ENCODE results near the gene PTPRM. TPM values are rescaled to one million over a fixed set of nuclear protein-coding genes. Genes with fewer than 3 reads are reported as not detected.

The PTPRM gene
- total and polyA plus RNA-seq, 2 donors (not counting 3 experiments of a cell fraction or from before 2014, with no cell fraction given) = 37.4 to 43.7 TPM

DNA sequence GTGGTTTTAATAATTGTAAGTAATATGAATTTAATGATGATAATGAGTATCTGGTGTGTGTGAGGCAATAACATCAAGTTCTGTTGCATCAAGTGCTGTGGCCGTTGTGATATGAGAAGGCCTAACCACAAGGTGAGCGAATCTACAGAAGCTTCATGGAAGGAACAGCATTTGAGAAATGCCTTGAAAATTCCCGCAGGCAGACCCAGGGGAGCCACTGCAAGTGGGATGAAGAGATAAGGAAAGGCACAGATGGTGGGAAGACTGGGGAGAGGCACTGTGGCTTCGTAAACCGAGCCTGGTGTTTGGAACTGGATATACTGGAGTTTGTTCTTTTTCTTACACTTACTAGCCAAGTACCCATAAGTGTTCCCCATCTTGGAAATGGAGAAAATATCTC lies 357.5 kb downstream of the PTPRM start:
- no peak overlapping the region for H3K9ac ChIP-seq (replicated peaks; ENCODE audit: extremely low read depth, insufficient read depth, low read length)
- POLR2A ChIA-PET = no interaction called here
- no peak overlapping the region for H3K4me2 ChIP-seq (ENCODE audit: insufficient read depth, low read length)
- H3K9me3 ChIP-seq (replicated peaks; ENCODE audit: control insufficient read depth, insufficient read depth, low read length) = no peaks in the 10 kb centered on the region
- H3K4me3 ChIP-seq (replicated peaks in 1 of 3; ENCODE audit: insufficient read depth in 1 of 3, low read depth in 1 of 3, low read length in 3 of 3) = no peak overlapping the region
- H2AFZ ChIP-seq (ENCODE audit: low read depth, low read length) = no peak overlapping the region
- TF ChIP-seq FOS (IDR thresholded peaks at IDR 0.05; ENCODE audit: borderline replicate concordance, insufficient read depth, low read length) (no peak), GATA2 (IDR thresholded peaks at IDR 0.05; ENCODE audit: insufficient read depth, insufficient read length, low read depth, low read length) (no peak), POLR2AphosphoS5 (IDR thresholded peaks at IDR 0.05; ENCODE audit: insufficient read depth, low read depth, low read length) (no peak), JUN (IDR thresholded peaks at IDR 0.05; ENCODE audit: borderline replicate concordance, insufficient read depth, insufficient read length, low read depth) (no peak), MYC (IDR thresholded peaks at IDR 0.05; ENCODE audit: low read depth, low read length) (no peak), POLR2A (IDR thresholded peaks at IDR 0.05; ENCODE audit: low read depth, low read length) (no peak), EZH2 (IDR thresholded peaks at IDR 0.05; ENCODE audit: borderline replicate concordance, low read depth, low read length, severe bottlenecking) (no peak)
- TF ChIP-seq, protein P1, sequence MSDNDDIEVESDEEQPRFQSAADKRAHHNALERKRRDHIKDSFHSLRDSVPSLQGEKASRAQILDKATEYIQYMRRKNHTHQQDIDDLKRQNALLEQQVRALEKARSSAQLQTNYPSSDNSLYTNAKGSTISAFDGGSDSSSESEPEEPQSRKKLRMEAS (IDR thresholded peaks at IDR 0.05; ENCODE audit: insufficient read depth, insufficient read length) = no peak
- TF ChIP-seq, protein P2, sequence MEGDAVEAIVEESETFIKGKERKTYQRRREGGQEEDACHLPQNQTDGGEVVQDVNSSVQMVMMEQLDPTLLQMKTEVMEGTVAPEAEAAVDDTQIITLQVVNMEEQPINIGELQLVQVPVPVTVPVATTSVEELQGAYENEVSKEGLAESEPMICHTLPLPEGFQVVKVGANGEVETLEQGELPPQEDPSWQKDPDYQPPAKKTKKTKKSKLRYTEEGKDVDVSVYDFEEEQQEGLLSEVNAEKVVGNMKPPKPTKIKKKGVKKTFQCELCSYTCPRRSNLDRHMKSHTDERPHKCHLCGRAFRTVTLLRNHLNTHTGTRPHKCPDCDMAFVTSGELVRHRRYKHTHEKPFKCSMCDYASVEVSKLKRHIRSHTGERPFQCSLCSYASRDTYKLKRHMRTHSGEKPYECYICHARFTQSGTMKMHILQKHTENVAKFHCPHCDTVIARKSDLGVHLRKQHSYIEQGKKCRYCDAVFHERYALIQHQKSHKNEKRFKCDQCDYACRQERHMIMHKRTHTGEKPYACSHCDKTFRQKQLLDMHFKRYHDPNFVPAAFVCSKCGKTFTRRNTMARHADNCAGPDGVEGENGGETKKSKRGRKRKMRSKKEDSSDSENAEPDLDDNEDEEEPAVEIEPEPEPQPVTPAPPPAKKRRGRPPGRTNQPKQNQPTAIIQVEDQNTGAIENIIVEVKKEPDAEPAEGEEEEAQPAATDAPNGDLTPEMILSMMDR (IDR thresholded peaks at IDR 0.05; ENCODE audit: extremely low read depth in 1 of 2, insufficient read depth in 1 of 2, low read depth in 1 of 2, low read length in 2 of 2) = no peak
- no peaks in the 10 kb centered on the region for H3K27me3 ChIP-seq (ENCODE audit: control insufficient read depth in 2 of 2, insufficient read depth in 2 of 2, low read length in 2 of 2)
- H3K36me3 ChIP-seq (ENCODE audit: control insufficient read depth in 2 of 2, extremely low read depth in 1 of 2, insufficient read depth in 2 of 2, low read length in 2 of 2) = no peaks in the 10 kb centered on the region
- H3K79me2 ChIP-seq (ENCODE audit: control insufficient read depth, insufficient read depth, low read length) = no peaks in the 10 kb centered on the region
- no peak for FAIRE-seq
- H3K4me1 ChIP-seq (ENCODE audit: control insufficient read depth, extremely low read depth, insufficient read depth, low read length) = peaks cover 20% of the 10 kb centered on the region
- H4K20me1 ChIP-seq (replicated peaks; ENCODE audit: control insufficient read depth, extremely low read depth, insufficient read depth, low read length) = no peaks in the 10 kb centered on the region
- dilution Hi-C loops (cut with MboI; ENCODE audit: extremely low pct_ligation_motif_present, low sequenced_read_pairs) = no loop called here
- CTCF ChIA-PET = no interaction called here
- no peak for DNase-seq (ENCODE audit: low read depth, low spot score)
- intact Hi-C loops (cut with micrococcal nuclease) = no loop called here
- no TSS peak for BruUV-seq (replicated peaks)
- H3K9me1 ChIP-seq (replicated peaks; ENCODE audit: control insufficient read depth, extremely low read depth, insufficient read depth, low read length) = no peaks in the 10 kb centered on the region
- no peak overlapping the region for H3K27ac ChIP-seq (ENCODE audit: insufficient read depth, low read depth, low read length)

Measured in endothelial cell of umbilical vein (primary cell).